HEK293 (cell line): Measurements from ENCODE around the gene CEP57L1.
A peak's percentile ranks its signal among the peaks of the same experiment; 100 is the strongest.
"Not testable (repeated sequence)": the region's sequence is repeated elsewhere in the genome, so short reads cannot be mapped to it uniquely, and the experiment has no call there.

Experiments
- CTCF ChIA-PET: fragments of 350-600 bp; formaldehyde crosslinking; extraction: SDS; loops from one replicate; lab custom pipeline; 2021; ENCODE audit warnings: antibody characterized with exemption; lab: Yijun Ruan, JAX
- POLR2A ChIA-PET: fragments of 300-600 bp; formaldehyde crosslinking; extraction: SDS; loops from one replicate; lab custom pipeline; 2020; ENCODE audit warnings: antibody characterized with exemption, inconsistent platforms; lab: Yijun Ruan, JAX
- H3K27ac ChIP-seq: fragments of 200-500 bp; sonication (Bioruptor generic); 2 replicates; pipeline ENCODE4 v1.5.1; 2014; ENCODE audit warnings: low read depth, low read length, control low read depth, inconsistent platforms; ENCODE audit errors: extremely low read depth
- H3K36me3 ChIP-seq, 2 experiments: fragments of 200-500 bp in 1 of 2; sonication (Bioruptor generic) in 1 of 2; 1 replicate in 1 of 2; 2 replicates in 1 of 2; pipeline ENCODE4 v1.5.1; 2014 to 2017; ENCODE audit warnings: inconsistent platforms in 2 of 2, low read length in 2 of 2; ENCODE audit not compliant: control insufficient read depth in 2 of 2, insufficient read depth in 1 of 2
- H3K4me1 ChIP-seq: fragments of 200-500 bp; sonication (Bioruptor generic); 2 replicates; pipeline ENCODE4 v1.5.1; 2014; ENCODE audit warnings: mild to moderate bottlenecking, low read length, inconsistent platforms; ENCODE audit not compliant: control insufficient read depth, insufficient read depth
- H3K4me3 ChIP-seq: 2 replicates; pipeline ENCODE4 v1.5.1; 2011; ENCODE audit warnings: low read depth, mild to moderate bottlenecking, control low read depth, low read length, moderate library complexity
- H3K9me3 ChIP-seq: fragments of 200-500 bp; sonication (Bioruptor generic); 2 replicates; pipeline ENCODE4 v1.5.1; 2014; ENCODE audit warnings: low read depth, low read length, inconsistent platforms; ENCODE audit not compliant: control insufficient read depth, insufficient read depth
- FEZF1 ChIP-seq: fragments of 450-650 bp; formaldehyde crosslinking; IDR thresholded peaks from 2 replicates; pipeline ENCODE4 v1.5.1; 2016; ENCODE audit warnings: missing biosample characterization, missing genetic modification characterization
- HOXA7 ChIP-seq: sonication (generic); formaldehyde crosslinking; IDR thresholded peaks from 2 replicates; pipeline ENCODE4 v1.8.1; 2022; ENCODE audit warnings: missing genetic modification reagents, borderline replicate concordance
- INSM2 ChIP-seq: fragments of 450-650 bp; formaldehyde crosslinking; IDR thresholded peaks from 2 replicates; pipeline ENCODE4 v1.5.1; 2016; ENCODE audit warnings: missing biosample characterization, missing genetic modification characterization
- SCRT1 ChIP-seq: fragments of 450-650 bp; formaldehyde crosslinking; IDR thresholded peaks from 2 replicates; pipeline ENCODE4 v1.5.1; 2016; ENCODE audit warnings: missing biosample characterization, missing genetic modification characterization, borderline replicate concordance
- SCRT2 ChIP-seq: fragments of 450-650 bp; formaldehyde crosslinking; IDR thresholded peaks from 2 replicates; pipeline ENCODE4 v1.5.1; 2016; ENCODE audit warnings: missing biosample characterization, missing genetic modification characterization
- ZFHX2 ChIP-seq: fragments of 450-650 bp; formaldehyde crosslinking; conservative IDR thresholded peaks from 2 replicates; pipeline ENCODE4 v1.5.1; 2016; ENCODE audit warnings: missing biosample characterization, missing genetic modification characterization
- ZNF133 ChIP-seq: fragments of 450-650 bp; formaldehyde crosslinking; IDR thresholded peaks from 2 replicates; pipeline ENCODE4 v1.5.1; 2016; ENCODE audit warnings: missing biosample characterization, missing genetic modification characterization
- ZNF146 ChIP-seq: fragments of 450-650 bp; formaldehyde crosslinking; IDR thresholded peaks from 2 replicates; pipeline ENCODE4 v1.5.1; 2016; ENCODE audit warnings: missing biosample characterization, missing genetic modification characterization
- ZNF354C ChIP-seq: fragments of 450-650 bp; formaldehyde crosslinking; IDR thresholded peaks from 2 replicates; pipeline ENCODE4 v1.5.1; 2016; ENCODE audit warnings: missing biosample characterization, missing genetic modification characterization, low read depth, borderline replicate concordance
- ZNF37A ChIP-seq: fragments of 450-650 bp; IDR thresholded peaks from 2 replicates; pipeline ENCODE4 v1.5.1; 2018; ENCODE audit warnings: missing biosample characterization, missing genetic modification characterization
- ZNF837 ChIP-seq: fragments of 450-650 bp; formaldehyde crosslinking; IDR thresholded peaks from 2 replicates; pipeline ENCODE4 v1.5.1; 2016; ENCODE audit warnings: missing biosample characterization, missing genetic modification characterization
- ZXDB ChIP-seq: fragments of 450-650 bp; formaldehyde crosslinking; IDR thresholded peaks from 2 replicates; pipeline ENCODE4 v1.5.1; 2016; ENCODE audit warnings: missing biosample characterization, missing genetic modification characterization
- TF ChIP-seq, protein P1 (sequence below): fragments of 450-650 bp; formaldehyde crosslinking; IDR thresholded peaks from 2 replicates; pipeline ENCODE4; 2016; ENCODE audit warnings: missing biosample characterization, missing genetic modification characterization
- TF ChIP-seq, protein P2 (sequence below): fragments of 450-650 bp; formaldehyde crosslinking; IDR thresholded peaks from 2 replicates; pipeline ENCODE4 v1.5.1; 2016; ENCODE audit warnings: missing biosample characterization, missing genetic modification characterization

CEP57L1 gene

DNA sequence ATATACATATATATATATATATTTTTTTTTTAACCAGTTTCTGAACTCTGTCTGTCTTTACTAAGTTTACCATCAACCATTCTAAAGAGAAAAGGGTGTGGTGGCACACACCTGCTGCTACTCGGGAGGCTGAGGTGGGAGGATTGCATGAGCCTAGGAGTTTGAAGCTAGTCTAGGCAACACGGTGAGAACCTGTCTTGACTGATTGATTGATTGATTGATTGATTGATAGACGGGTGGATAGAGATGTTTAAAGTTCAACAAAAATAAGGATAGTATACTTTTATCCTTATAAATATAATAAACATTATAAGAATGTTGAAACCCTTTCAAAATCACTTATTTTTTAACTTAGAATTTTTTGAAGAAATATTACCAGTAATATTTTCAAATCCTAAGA, 30.2 kb downstream of the CEP57L1 start:
- ChIA-PET CTCF (interaction anchor here (0.7 kb wide), 1 partner anchor 82 kb away, joined by 3 read pairs; no protein-coding TSS in a partner anchor), POLR2A (no interaction called here)
- TF ChIP-seq ZXDB (tag by site-specific recombination) (no peak), ZNF837 (tag by site-specific recombination) (no peak)
- H3K9me3 ChIP-seq = no peaks in the 10 kb centered on the region
- H3K27ac ChIP-seq = no peak overlapping the region
- no peak overlapping the region for H3K4me3 ChIP-seq
- H3K36me3 ChIP-seq = no peaks in the 10 kb centered on the region
- H3K4me1 ChIP-seq = peaks cover 14% of the 10 kb centered on the region

GRCh38 chr6:109130065-109130464, 34.8 kb downstream of the CEP57L1 start:
- H3K4me1 ChIP-seq = no peaks in the 10 kb centered on the region
- no peak overlapping the region for H3K27ac ChIP-seq
- ChIA-PET CTCF (no interaction called here), POLR2A (no interaction called here)
- TF ChIP-seq INSM2 (tag by site-specific recombination) (no peak), ZNF133 (tag by site-specific recombination) (no peak), ZNF354C (tag by site-specific recombination) (no peak), HOXA7 (CRISPR knock-in tag) (no peak), ZNF37A (tag by site-specific recombination) (no peak), ZFHX2 (tag by site-specific recombination) (no peak), FEZF1 (tag by site-specific recombination) (no peak)
- TF ChIP-seq, protein P1, sequence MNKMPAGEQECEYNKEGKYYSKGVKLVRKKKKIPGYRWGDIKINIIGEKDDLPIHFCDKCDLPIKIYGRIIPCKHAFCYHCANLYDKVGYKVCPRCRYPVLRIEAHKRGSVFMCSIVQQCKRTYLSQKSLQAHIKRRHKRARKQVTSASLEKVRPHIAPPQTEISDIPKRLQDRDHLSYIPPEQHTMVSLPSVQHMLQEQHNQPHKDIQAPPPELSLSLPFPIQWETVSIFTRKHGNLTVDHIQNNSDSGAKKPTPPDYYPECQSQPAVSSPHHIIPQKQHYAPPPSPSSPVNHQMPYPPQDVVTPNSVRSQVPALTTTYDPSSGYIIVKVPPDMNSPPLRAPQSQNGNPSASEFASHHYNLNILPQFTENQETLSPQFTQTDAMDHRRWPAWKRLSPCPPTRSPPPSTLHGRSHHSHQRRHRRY (tag by site-specific recombination) = no peak
- H3K4me3 ChIP-seq = no peak overlapping the region
- no peaks in the 10 kb centered on the region for H3K9me3 ChIP-seq
- peaks cover 0 to 3% of the 10 kb centered on the region in 2 experiments; a peak in 1 of 3 replicates for H3K36me3 ChIP-seq

- H3K4me1 ChIP-seq, CTCF ChIA-PET, POLR2A ChIA-PET, H3K4me3 ChIP-seq, H3K27ac ChIP-seq, H3K36me3 ChIP-seq, H3K9me3 ChIP-seq: not testable (repeated sequence)
- TF ChIP-seq SCRT1 (tag by site-specific recombination) (peak; percentile 66; the same call in 1 of the 2 replicates), SCRT2 (tag by site-specific recombination) (peak; percentile 90)
Measured at GRCh38 chr6:109135600-109135999, 40.3 kb downstream of the CEP57L1 start.

- H3K4me3 ChIP-seq, CTCF ChIA-PET, POLR2A ChIA-PET, H3K4me1 ChIP-seq, H3K36me3 ChIP-seq, H3K27ac ChIP-seq, H3K9me3 ChIP-seq: not testable (repeated sequence)
- peak; percentile 93 for TF ChIP-seq ZNF146 (tag by site-specific recombination)
- TF ChIP-seq, protein P2, sequence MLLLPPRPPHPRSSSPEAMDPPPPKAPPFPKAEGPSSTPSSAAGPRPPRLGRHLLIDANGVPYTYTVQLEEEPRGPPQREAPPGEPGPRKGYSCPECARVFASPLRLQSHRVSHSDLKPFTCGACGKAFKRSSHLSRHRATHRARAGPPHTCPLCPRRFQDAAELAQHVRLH (tag by site-specific recombination) = 0 out of 2 replicates have a peak, but pooled peaks have one; percentile 11
Measured at GRCh38 chr6:109136039-109136438, 40.7 kb downstream of the CEP57L1 start.

- CTCF ChIA-PET, POLR2A ChIA-PET, H3K36me3 ChIP-seq, H3K27ac ChIP-seq, H3K4me3 ChIP-seq, H3K9me3 ChIP-seq, H3K4me1 ChIP-seq: not testable (repeated sequence)
Measured at GRCh38 chr6:109136530-109136929, 41.2 kb downstream of the CEP57L1 start.
